Endothelial cell of umbilical vein (primary cell): ENCODE results near the gene TPH2. TPM values are rescaled to one million over a fixed set of nuclear protein-coding genes. Genes with fewer than 3 reads are reported as not detected.

ENCODE experiments used
- BruUV-seq: library from RNA; stranded (reverse); fragments of 400-500 nt; replicated peaks from 2 replicates; lab custom pipeline; 2021; lab: Mats Ljungman, UMichigan
- CTCF ChIA-PET: fragments of 300-600, 350-600 bp; sonication (Branson Sonifier 250); formaldehyde crosslinking; loops from one replicate; lab custom pipeline; 2021; ENCODE audit warnings: antibody characterized with exemption, inconsistent platforms; lab: Charles Lee
- POLR2A ChIA-PET: fragments of 300-600, 350-600 bp; sonication (Branson Sonifier 250); formaldehyde crosslinking; loops from one replicate; lab custom pipeline; 2021; ENCODE audit warnings: antibody characterized with exemption, inconsistent platforms; lab: Charles Lee
- DNase-seq: peaks from one replicate; pipeline ENCODE4 v3.0.0-alpha.2; 2011; ENCODE audit warnings: low read depth, low spot score
- FAIRE-seq: peaks from 2 replicates; lab custom pipeline; 2011; peaks lifted over from hg19 to GRCh38; lab: Jason Lieb, UNC
- H2AFZ ChIP-seq: 2 replicates; pipeline ENCODE4 v1.6.0; 2012; ENCODE audit warnings: low read depth, low read length, control low read depth, inconsistent platforms
- H3K27ac ChIP-seq: 2 replicates; pipeline ENCODE4 v1.5.1; 2011; ENCODE audit warnings: low read depth, mild to moderate bottlenecking, control low read depth, low read length, moderate library complexity; ENCODE audit not compliant: insufficient read depth
- H3K27me3 ChIP-seq, 2 experiments: 2 replicates each; pipeline versions ENCODE4 v1.6.0 to v1.6.1; 2011; ENCODE audit warnings: low read length in 2 of 2, mixed read lengths in 1 of 2; ENCODE audit not compliant: control insufficient read depth in 2 of 2, insufficient read depth in 2 of 2
- H3K36me3 ChIP-seq, 2 experiments: 2 replicates in 1 of 2; 3 replicates in 1 of 2; pipeline ENCODE4 v1.5.1; 2011; ENCODE audit warnings: low read length in 2 of 2, mild to moderate bottlenecking in 1 of 2, moderate library complexity in 1 of 2; ENCODE audit not compliant: control insufficient read depth in 2 of 2, insufficient read depth in 2 of 2; ENCODE audit errors: extremely low read depth in 1 of 2
- H3K4me1 ChIP-seq: 3 replicates; pipeline ENCODE4 v1.5.1; 2011; ENCODE audit warnings: mild to moderate bottlenecking, low read length; ENCODE audit not compliant: control insufficient read depth, insufficient read depth; ENCODE audit errors: extremely low read depth
- H3K4me2 ChIP-seq: 2 replicates; pipeline ENCODE4 v1.6.1; 2011; ENCODE audit warnings: low read length, control low read depth, mixed read lengths; ENCODE audit not compliant: insufficient read depth
- H3K4me3 ChIP-seq, 3 experiments: fragments of 200-600 bp in 1 of 3; sonication (generic), shearing (Covaris generic) in 1 of 3; replicated peaks in 1 of 3; 2 replicates each; pipeline ENCODE4 v1.5.1; 2011 to 2016; ENCODE audit warnings: control low read depth in 3 of 3, low read length in 3 of 3, mild to moderate bottlenecking in 2 of 3, inconsistent platforms in 1 of 3, low read depth in 1 of 3, moderate library complexity in 1 of 3; ENCODE audit not compliant: insufficient read depth in 1 of 3
- H3K79me2 ChIP-seq: 2 replicates; pipeline ENCODE4 v1.6.0; 2012; ENCODE audit warnings: low read length, inconsistent platforms; ENCODE audit not compliant: control insufficient read depth, insufficient read depth
- H3K9ac ChIP-seq: replicated peaks from 2 replicates; pipeline ENCODE3; 2011; ENCODE audit warnings: low read length, control low read depth; ENCODE audit not compliant: insufficient read depth; ENCODE audit errors: extremely low read depth
- H3K9me1 ChIP-seq: replicated peaks from 3 replicates; pipeline ENCODE4 v1.6.0; 2011; ENCODE audit warnings: mild to moderate bottlenecking, low read length; ENCODE audit not compliant: control insufficient read depth, insufficient read depth; ENCODE audit errors: extremely low read depth
- H3K9me3 ChIP-seq: replicated peaks from 2 replicates; pipeline ENCODE4 v1.5.1; 2012; ENCODE audit warnings: low read length, inconsistent platforms; ENCODE audit not compliant: control insufficient read depth, insufficient read depth
- H4K20me1 ChIP-seq: replicated peaks from 2 replicates; pipeline ENCODE3; 2011; ENCODE audit warnings: mild to moderate bottlenecking, low read length; ENCODE audit not compliant: control insufficient read depth, insufficient read depth; ENCODE audit errors: extremely low read depth
- CTCF ChIP-seq, 2 donors: IDR thresholded peaks; 1 replicate in 1 of 2; 2 replicates in 1 of 2; pipeline ENCODE4 v1.5.1; 2011; ENCODE audit warnings: low read length in 2 of 2, mild to moderate bottlenecking in 2 of 2, moderate library complexity in 2 of 2, control low read depth in 1 of 2, inconsistent platforms in 1 of 2, low read depth in 1 of 2; ENCODE audit not compliant: insufficient read depth in 1 of 2; ENCODE audit errors: extremely low read depth in 1 of 2
- EZH2 ChIP-seq: IDR thresholded peaks from 2 replicates; pipeline ENCODE4 v1.6.1; 2012; ENCODE audit warnings: borderline replicate concordance, low read depth, mild to moderate bottlenecking, moderate library complexity, low read length, inconsistent platforms; ENCODE audit not compliant: severe bottlenecking
- FOS ChIP-seq: IDR thresholded peaks from 2 replicates; pipeline ENCODE4 v1.6.1; 2011; ENCODE audit warnings: mild to moderate bottlenecking, low read length, moderate library complexity, borderline replicate concordance; ENCODE audit not compliant: insufficient read depth
- GATA2 ChIP-seq: IDR thresholded peaks from 2 replicates; pipeline ENCODE4 v1.7.0; 2011; ENCODE audit warnings: low read depth, mild to moderate bottlenecking, moderate library complexity, mixed read lengths, low read length; ENCODE audit not compliant: insufficient read length, insufficient read depth
- JUN ChIP-seq: IDR thresholded peaks from 2 replicates; pipeline ENCODE4 v1.6.1; 2011; ENCODE audit warnings: borderline replicate concordance, low read depth; ENCODE audit not compliant: insufficient read length, insufficient read depth
- MAX ChIP-seq: IDR thresholded peaks from 2 replicates; pipeline ENCODE4 v1.6.1; 2011; ENCODE audit not compliant: insufficient read depth, insufficient read length
- MYC ChIP-seq: IDR thresholded peaks from one replicate; pipeline ENCODE4 v1.6.1; 2011; ENCODE audit warnings: mild to moderate bottlenecking, low read depth, low read length
- POLR2A ChIP-seq: IDR thresholded peaks from 2 replicates; pipeline ENCODE4 v1.6.1; 2012; ENCODE audit warnings: low read depth, mild to moderate bottlenecking, control low read depth, low read length
- POLR2AphosphoS5 ChIP-seq: IDR thresholded peaks from 2 replicates; pipeline ENCODE4 v1.6.1; 2012; ENCODE audit warnings: low read depth, mild to moderate bottlenecking, control low read depth, low read length, moderate library complexity; ENCODE audit not compliant: insufficient read depth
- dilution Hi-C: fragments of 300-500 bp; cut with MboI; formaldehyde crosslinking; loops from one replicate; pipeline ENCODE4 v1.15.0; 2019; ENCODE audit warnings: low sequenced_read_pairs; ENCODE audit not compliant: extremely low pct_ligation_motif_present
- intact Hi-C: fragments of 100-400 bp; cut with micrococcal nuclease; formaldehyde crosslinking; loops from one replicate; pipeline ENCODE4 v1.10.0; 2022
- polyA plus RNA-seq, 4 experiments: library from polyadenylated mRNA; depleted of rRNA in 3 of 4; stranded (reverse) in 3 of 4; unstranded in 1 of 4; fragments of >200 nt; gene quantifications; 2 replicates each; pipeline versions ENCODE4 v1.2.1 to v1.2.3, GENCODE V29; 2011 to 2012; ENCODE audit warnings: missing spikeins in 1 of 4
- total RNA-seq: library from RNA; stranded (reverse); gene quantifications from 2 replicates; pipeline ENCODE4 v1.2.3, GENCODE V29; 2021

The TPH2 gene
- total and polyA plus RNA-seq, 2 donors (not counting 3 experiments of a cell fraction or from before 2014, with no cell fraction given): not detected

DNA sequence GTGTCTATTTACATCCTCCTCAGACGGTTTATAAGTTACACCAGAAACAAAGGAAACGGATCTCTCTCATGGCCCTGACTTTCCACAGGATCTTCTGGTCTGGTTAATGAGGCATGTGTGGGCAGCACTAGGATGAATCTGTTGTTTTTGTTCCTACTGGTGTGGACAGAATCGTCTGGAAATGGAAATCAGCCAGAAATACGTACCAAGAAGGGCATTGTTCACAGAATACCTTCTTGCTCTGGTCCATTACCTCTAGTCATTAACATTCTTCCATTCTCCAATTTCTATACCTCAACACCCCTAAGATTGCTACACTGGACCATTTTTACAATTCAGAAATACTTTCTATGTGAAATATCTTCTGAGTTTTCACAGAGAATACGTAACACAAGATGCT, 86.0 kb downstream of the TPH2 start:
- H4K20me1 ChIP-seq: no peaks in the 10 kb centered on the region
- H3K27me3 ChIP-seq: no peaks in the 10 kb centered on the region
- TF ChIP-seq MYC: no peak
- TF ChIP-seq JUN: no peak
- no peak for TF ChIP-seq MAX
- no peak for TF ChIP-seq GATA2
- TF ChIP-seq POLR2A: no peak
- no peak for TF ChIP-seq CTCF (IDR thresholded peaks at IDR 0.05; ENCODE audit: extremely low read depth in 1 of 2, insufficient read depth in 1 of 2, low read depth in 1 of 2, low read length in 2 of 2)
- no peak for TF ChIP-seq POLR2AphosphoS5
- TF ChIP-seq FOS: no peak
- TF ChIP-seq EZH2: no peak
- H3K79me2 ChIP-seq: no peaks in the 10 kb centered on the region
- no peak for DNase-seq
- no peak for FAIRE-seq
- no peak overlapping the region for H2AFZ ChIP-seq
- H3K9ac ChIP-seq: no peak overlapping the region
- no peak overlapping the region for H3K27ac ChIP-seq
- H3K4me2 ChIP-seq: no peak overlapping the region
- ChIA-PET POLR2A (no interaction called here), CTCF (interaction anchor here (1.5 kb wide), 1 partner anchor 8 kb away, joined by 7 read pairs; no protein-coding TSS in a partner anchor)
- dilution Hi-C loops (no loop called here), intact Hi-C loops (no loop called here)
- no peaks in the 10 kb centered on the region for H3K4me1 ChIP-seq
- no peaks in the 10 kb centered on the region for H3K9me1 ChIP-seq
- BruUV-seq: no TSS peak
- no peak overlapping the region for H3K4me3 ChIP-seq
- no peaks in the 10 kb centered on the region for H3K9me3 ChIP-seq
- H3K36me3 ChIP-seq: no peaks in the 10 kb centered on the region
